OCI-LY3 (cell line): Measurements from ENCODE around the gene VAV3.

ENCODE experiments used
- EZH2phosphoT487 ChIP-seq: fragments of 200-600 bp; shearing (Covaris generic); IDR thresholded peaks from 2 replicates; pipeline ENCODE4 v1.6.1; 2018; ENCODE audit warnings: antibody characterized with exemption, mixed run types, low read depth
- TF ChIP-seq, protein P1 (sequence below): fragments of 200-600, 300-600 bp; sonication (generic); IDR thresholded peaks from 2 replicates; pipeline ENCODE4 v1.5.1; 2014; ENCODE audit warnings: antibody characterized with exemption, low read length, low read depth

DNA sequence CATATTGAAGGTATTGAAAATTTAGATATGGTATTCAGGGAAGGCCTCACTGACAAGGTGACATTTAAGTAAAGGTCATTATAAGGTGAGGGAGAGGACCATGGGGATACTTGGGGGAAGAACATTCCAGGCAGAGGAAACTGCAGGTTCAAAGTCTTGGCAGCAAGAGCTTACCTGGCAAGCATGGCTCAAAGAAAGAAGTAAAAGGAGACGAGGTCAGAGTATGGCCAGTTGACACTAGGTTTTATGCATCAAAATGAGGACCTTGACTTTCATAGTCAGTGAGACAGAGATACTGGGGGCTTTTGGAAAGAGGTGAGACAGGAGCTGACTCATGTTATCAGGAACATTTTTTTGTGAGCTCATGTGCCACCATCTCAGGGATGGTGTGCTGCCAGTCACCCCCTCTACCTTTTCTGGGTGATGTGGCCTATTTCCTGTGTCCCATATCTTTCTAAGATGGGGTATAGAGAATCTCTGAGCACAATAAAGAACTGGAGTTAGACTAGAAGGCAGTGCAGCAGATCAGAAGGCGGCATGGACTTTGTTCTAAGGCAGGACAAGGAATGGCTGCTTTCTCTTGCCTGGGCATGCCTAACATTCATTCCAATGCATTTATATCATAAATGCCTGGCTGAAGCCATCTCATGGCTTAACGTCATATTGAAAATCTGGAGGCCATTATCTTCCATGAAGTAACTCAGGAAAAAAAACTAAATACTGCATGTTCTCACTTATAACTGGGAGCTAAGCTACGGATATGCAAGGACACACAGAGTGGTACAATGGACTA, 417.4 kb downstream of the VAV3 start:
- TF ChIP-seq, protein P1, sequence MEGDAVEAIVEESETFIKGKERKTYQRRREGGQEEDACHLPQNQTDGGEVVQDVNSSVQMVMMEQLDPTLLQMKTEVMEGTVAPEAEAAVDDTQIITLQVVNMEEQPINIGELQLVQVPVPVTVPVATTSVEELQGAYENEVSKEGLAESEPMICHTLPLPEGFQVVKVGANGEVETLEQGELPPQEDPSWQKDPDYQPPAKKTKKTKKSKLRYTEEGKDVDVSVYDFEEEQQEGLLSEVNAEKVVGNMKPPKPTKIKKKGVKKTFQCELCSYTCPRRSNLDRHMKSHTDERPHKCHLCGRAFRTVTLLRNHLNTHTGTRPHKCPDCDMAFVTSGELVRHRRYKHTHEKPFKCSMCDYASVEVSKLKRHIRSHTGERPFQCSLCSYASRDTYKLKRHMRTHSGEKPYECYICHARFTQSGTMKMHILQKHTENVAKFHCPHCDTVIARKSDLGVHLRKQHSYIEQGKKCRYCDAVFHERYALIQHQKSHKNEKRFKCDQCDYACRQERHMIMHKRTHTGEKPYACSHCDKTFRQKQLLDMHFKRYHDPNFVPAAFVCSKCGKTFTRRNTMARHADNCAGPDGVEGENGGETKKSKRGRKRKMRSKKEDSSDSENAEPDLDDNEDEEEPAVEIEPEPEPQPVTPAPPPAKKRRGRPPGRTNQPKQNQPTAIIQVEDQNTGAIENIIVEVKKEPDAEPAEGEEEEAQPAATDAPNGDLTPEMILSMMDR: no peak
- TF ChIP-seq EZH2phosphoT487: no peak
